Measurements from ENCODE around the gene CLEC1A. TPM values are rescaled to one million over a fixed set of nuclear protein-coding genes. Genes with fewer than 3 reads are reported as not detected.

Gene CLEC1A
- total and polyA plus RNA-seq, 10 donors, result 1.5 to 12.4 (median 7.4) TPM

DNA sequence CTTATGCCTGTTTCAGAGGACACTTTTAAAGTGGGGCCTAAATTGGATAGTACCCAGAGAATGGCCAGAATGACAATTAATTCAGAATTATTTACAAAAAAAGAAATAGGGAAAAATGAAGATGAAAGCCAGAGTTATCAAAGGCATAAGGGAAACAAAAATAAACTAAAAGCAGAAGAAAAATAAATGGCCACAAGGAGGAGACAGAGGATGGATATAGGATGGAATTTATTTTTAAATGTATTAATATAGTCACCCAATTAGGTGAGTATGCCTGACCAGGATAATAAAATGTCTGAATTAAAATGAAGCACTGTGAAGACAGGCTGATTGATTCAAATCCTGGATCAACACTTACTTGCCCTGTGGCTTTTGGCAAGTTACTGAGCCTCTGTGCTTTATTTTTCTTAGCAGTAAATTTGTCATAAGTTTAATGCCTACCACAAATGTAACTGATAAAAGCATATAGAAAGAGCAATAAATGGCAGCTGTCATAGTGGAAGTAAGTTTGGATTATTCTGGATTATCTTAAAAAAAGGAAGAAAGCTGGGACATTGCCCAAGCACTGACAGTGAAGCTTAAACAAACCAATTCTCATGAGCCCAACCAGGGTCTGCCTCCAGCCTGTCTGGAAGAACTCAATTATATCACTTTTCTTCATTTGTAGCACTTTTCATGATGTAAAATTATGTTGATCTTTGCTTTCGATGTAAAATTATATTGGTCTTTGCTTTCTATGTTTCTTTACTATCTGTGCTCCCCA, 64.8 kb downstream of the CLEC1A start:
- TF ChIP-seq POLR2A (IDR thresholded peaks at IDR 0.05) (no peak), POLR2AphosphoS5 (IDR thresholded peaks at IDR 0.05) (no peak)
- TF ChIP-seq, protein P1, sequence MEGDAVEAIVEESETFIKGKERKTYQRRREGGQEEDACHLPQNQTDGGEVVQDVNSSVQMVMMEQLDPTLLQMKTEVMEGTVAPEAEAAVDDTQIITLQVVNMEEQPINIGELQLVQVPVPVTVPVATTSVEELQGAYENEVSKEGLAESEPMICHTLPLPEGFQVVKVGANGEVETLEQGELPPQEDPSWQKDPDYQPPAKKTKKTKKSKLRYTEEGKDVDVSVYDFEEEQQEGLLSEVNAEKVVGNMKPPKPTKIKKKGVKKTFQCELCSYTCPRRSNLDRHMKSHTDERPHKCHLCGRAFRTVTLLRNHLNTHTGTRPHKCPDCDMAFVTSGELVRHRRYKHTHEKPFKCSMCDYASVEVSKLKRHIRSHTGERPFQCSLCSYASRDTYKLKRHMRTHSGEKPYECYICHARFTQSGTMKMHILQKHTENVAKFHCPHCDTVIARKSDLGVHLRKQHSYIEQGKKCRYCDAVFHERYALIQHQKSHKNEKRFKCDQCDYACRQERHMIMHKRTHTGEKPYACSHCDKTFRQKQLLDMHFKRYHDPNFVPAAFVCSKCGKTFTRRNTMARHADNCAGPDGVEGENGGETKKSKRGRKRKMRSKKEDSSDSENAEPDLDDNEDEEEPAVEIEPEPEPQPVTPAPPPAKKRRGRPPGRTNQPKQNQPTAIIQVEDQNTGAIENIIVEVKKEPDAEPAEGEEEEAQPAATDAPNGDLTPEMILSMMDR (IDR thresholded peaks at IDR 0.05 in 8 of 11, conservative IDR thresholded peaks at IDR 0.05 in 3 of 11), result peak in 8 of 11 experiments; percentile 24 to 65 (median 54)
- peaks cover 0 to 4% (median 0%) of the 10 kb centered on the region in 7 donors for H3K27me3 ChIP-seq (replicated peaks in 1 of 7)
- intact Hi-C loops (cut with DNase I; ENCODE audit: low total_unique reads), result loop anchor here (5.0 kb wide), 1 partner anchor 103 kb away; no protein-coding TSS in a partner anchor
- H3K9me3 ChIP-seq, result no peaks in the 10 kb centered on the region
- WGBS, 5 donors, result 79 to 90% (median 87%) methylated on average over 1 of the region's 1 CpG
- H3K36me3 ChIP-seq, result no peaks in the 10 kb centered on the region
- DNase-seq, result no peak
- peak overlapping the region in 1 of 8 donors; percentile 7 for H3K27ac ChIP-seq
- peaks cover 0 to 9% (median 0%) of the 10 kb centered on the region in 6 donors for H3K4me1 ChIP-seq
- H3K4me3 ChIP-seq, result no peak overlapping the region

GRCh38 chr12:10031771-10032175, 67.0 kb downstream of the CLEC1A start:
- TF ChIP-seq, protein P1 (IDR thresholded peaks at IDR 0.05 in 8 of 11, conservative IDR thresholded peaks at IDR 0.05 in 3 of 11), result no peak
- TF ChIP-seq POLR2A (IDR thresholded peaks at IDR 0.05) (no peak), POLR2AphosphoS5 (IDR thresholded peaks at IDR 0.05) (no peak)
- peaks cover 0 to 4% (median 0%) of the 10 kb centered on the region in 7 donors for H3K27me3 ChIP-seq (replicated peaks in 1 of 7)
- peaks cover 0 to 9% (median 0%) of the 10 kb centered on the region in 6 donors for H3K4me1 ChIP-seq
- intact Hi-C loops (cut with DNase I; ENCODE audit: low total_unique reads), result loop anchor here (5.0 kb wide), 1 partner anchor 106 kb away; no protein-coding TSS in a partner anchor
- DNase-seq, result no peak
- no peaks in the 10 kb centered on the region for H3K36me3 ChIP-seq
- WGBS, 5 donors, result 64 to 82% (median 68%) methylated on average over 5 of the region's 5 CpGs
- peak overlapping the region in 2 of 8 donors; percentile 36 to 47 for H3K27ac ChIP-seq
- H3K9me3 ChIP-seq, result no peaks in the 10 kb centered on the region
- no peak overlapping the region for H3K4me3 ChIP-seq

- intact Hi-C loops (cut with DNase I; ENCODE audit: low total_unique reads), result loop anchor here (5.0 kb wide), 1 partner anchor 106 kb away; no protein-coding TSS in a partner anchor
- Histone ChIP-seq H3K36me3 (no peaks in the 10 kb centered on the region), H3K27ac (peak overlapping the region in 3 of 8 donors; percentile 10 to 47 (median 36)), H3K4me3 (no peak overlapping the region), H3K27me3 (replicated peaks in 1 of 7) (peaks cover 0 to 4% (median 0%) of the 10 kb centered on the region in 7 donors), H3K9me3 (peaks cover 0 to under 1% (median 0%) of the 10 kb centered on the region in 8 donors), H3K4me1 (peaks cover 0 to 9% (median 0%) of the 10 kb centered on the region in 6 donors)
- DNase-seq, result no peak
- WGBS, 5 donors, result 45 to 61% (median 55%) methylated on average over 4 of the region's 4 CpGs
- no peak for TF ChIP-seq POLR2A (IDR thresholded peaks at IDR 0.05)
Measured at GRCh38 chr12:10031321-10031720, 67.5 kb downstream of the CLEC1A start.

DNA sequence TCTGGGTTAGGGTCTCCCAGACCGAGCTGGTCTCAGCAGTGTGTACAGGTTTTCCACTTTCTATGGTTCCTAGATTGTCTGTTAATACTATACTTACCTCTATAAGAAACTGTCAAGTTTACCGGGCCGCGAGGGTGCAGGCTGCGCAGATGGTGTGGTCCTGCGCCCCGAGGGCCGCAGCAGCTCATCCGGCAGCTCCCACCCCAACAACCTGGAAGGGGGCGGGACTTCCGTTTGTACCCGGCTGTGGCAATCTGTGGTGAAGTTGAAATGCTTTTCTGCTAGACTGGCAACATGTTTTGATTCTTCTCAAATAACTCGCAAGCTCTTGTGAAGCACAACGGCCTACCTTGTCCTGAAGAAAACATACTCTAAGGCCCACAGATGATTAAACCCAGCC, 68.3 kb downstream of the CLEC1A start, which contains the start of gene CLEC9A:
TSS of gene CLEC9A (plus strand) at position 237 of the 400 bp plus-strand sequence. CDS start 22,006 bp downstream, outside the sequence.
- peaks cover 0 to 4% (median 0%) of the 10 kb centered on the region in 7 donors for H3K27me3 ChIP-seq (replicated peaks in 1 of 7)
- H3K36me3 ChIP-seq, result no peaks in the 10 kb centered on the region
- H3K4me1 ChIP-seq, result peaks cover 0 to 9% (median 0%) of the 10 kb centered on the region in 6 donors
- H3K27ac ChIP-seq, result peak within 1 kb of the TSS in 4 of 8 donors; percentile 5 to 47 (median 23)
- intact Hi-C loops (cut with DNase I; ENCODE audit: low total_unique reads), result loop anchor here (5.0 kb wide), 1 partner anchor 107 kb away; no protein-coding TSS in a partner anchor
- peaks cover 0 to 6% (median 0%) of the 10 kb centered on the region in 8 donors for H3K9me3 ChIP-seq
- WGBS, 5 donors, result 77 to 92% (median 87%) methylated on average over 14 of the region's 14 CpGs
- H3K4me3 ChIP-seq, result peak within 1 kb of the TSS in 1 of 8 donors; percentile 22
- DNase-seq, result peak; percentile 73
- TF ChIP-seq, protein P1 (IDR thresholded peaks at IDR 0.05 in 8 of 11, conservative IDR thresholded peaks at IDR 0.05 in 3 of 11), result no peak
- TF ChIP-seq POLR2AphosphoS5 (IDR thresholded peaks at IDR 0.05), result no peak

All from spleen (tissue), 11 donors.